Liver (tissue), 3 donors: ENCODE measurements around the gene AMMECR1.

ENCODE experiments used
- ATF3 ChIP-seq: IDR thresholded peaks from 2 replicates; pipeline ENCODE4 v1.6.1; 2016; ENCODE audit warnings: antibody characterized with exemption
- JUND ChIP-seq, 2 donors: IDR thresholded peaks; 2 replicates each; pipeline ENCODE4 v1.6.1; 2016; ENCODE audit warnings: antibody characterized with exemption in 2 of 2
- RAD21 ChIP-seq, 2 donors: IDR thresholded peaks; 2 replicates each; pipeline ENCODE4 v1.6.1; 2016; ENCODE audit warnings: antibody characterized with exemption in 2 of 2, mild to moderate bottlenecking in 2 of 2
- RXRA ChIP-seq, 2 donors: IDR thresholded peaks; 2 replicates each; pipeline ENCODE4 v1.6.1; 2017 to 2018; ENCODE audit warnings: antibody characterized with exemption in 2 of 2, mild to moderate bottlenecking in 1 of 2
- TAF1 ChIP-seq: conservative IDR thresholded peaks from 2 replicates; pipeline ENCODE4 v1.6.1; 2016; ENCODE audit warnings: antibody characterized with exemption, mild to moderate bottlenecking
- TF ChIP-seq, protein P1 (sequence below): fragments of 150-350 bp; IDR thresholded peaks from 2 replicates; pipeline ENCODE4 v1.5.1; 2017; ENCODE audit warnings: improper control_type of control experiment, low read depth, low read length; ENCODE audit not compliant: missing input control
- TF ChIP-seq, protein P2 (sequence below): IDR thresholded peaks from 2 replicates; pipeline ENCODE4 v1.6.1; 2016; ENCODE audit warnings: antibody characterized with exemption
- TF ChIP-seq, protein P3 (sequence below): IDR thresholded peaks from 2 replicates; pipeline ENCODE4 v1.6.1; 2016; ENCODE audit warnings: antibody characterized with exemption, mild to moderate bottlenecking
- donor health status: healthy.
- donor health status: healthy.

GRCh38 chrX:110301194-110301593, 16.7 kb downstream of the AMMECR1 start:
- TF ChIP-seq, protein P1, sequence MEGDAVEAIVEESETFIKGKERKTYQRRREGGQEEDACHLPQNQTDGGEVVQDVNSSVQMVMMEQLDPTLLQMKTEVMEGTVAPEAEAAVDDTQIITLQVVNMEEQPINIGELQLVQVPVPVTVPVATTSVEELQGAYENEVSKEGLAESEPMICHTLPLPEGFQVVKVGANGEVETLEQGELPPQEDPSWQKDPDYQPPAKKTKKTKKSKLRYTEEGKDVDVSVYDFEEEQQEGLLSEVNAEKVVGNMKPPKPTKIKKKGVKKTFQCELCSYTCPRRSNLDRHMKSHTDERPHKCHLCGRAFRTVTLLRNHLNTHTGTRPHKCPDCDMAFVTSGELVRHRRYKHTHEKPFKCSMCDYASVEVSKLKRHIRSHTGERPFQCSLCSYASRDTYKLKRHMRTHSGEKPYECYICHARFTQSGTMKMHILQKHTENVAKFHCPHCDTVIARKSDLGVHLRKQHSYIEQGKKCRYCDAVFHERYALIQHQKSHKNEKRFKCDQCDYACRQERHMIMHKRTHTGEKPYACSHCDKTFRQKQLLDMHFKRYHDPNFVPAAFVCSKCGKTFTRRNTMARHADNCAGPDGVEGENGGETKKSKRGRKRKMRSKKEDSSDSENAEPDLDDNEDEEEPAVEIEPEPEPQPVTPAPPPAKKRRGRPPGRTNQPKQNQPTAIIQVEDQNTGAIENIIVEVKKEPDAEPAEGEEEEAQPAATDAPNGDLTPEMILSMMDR, result no peak
- TF ChIP-seq, protein P2, sequence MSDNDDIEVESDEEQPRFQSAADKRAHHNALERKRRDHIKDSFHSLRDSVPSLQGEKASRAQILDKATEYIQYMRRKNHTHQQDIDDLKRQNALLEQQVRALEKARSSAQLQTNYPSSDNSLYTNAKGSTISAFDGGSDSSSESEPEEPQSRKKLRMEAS, result no peak
- TF ChIP-seq, protein P3, sequence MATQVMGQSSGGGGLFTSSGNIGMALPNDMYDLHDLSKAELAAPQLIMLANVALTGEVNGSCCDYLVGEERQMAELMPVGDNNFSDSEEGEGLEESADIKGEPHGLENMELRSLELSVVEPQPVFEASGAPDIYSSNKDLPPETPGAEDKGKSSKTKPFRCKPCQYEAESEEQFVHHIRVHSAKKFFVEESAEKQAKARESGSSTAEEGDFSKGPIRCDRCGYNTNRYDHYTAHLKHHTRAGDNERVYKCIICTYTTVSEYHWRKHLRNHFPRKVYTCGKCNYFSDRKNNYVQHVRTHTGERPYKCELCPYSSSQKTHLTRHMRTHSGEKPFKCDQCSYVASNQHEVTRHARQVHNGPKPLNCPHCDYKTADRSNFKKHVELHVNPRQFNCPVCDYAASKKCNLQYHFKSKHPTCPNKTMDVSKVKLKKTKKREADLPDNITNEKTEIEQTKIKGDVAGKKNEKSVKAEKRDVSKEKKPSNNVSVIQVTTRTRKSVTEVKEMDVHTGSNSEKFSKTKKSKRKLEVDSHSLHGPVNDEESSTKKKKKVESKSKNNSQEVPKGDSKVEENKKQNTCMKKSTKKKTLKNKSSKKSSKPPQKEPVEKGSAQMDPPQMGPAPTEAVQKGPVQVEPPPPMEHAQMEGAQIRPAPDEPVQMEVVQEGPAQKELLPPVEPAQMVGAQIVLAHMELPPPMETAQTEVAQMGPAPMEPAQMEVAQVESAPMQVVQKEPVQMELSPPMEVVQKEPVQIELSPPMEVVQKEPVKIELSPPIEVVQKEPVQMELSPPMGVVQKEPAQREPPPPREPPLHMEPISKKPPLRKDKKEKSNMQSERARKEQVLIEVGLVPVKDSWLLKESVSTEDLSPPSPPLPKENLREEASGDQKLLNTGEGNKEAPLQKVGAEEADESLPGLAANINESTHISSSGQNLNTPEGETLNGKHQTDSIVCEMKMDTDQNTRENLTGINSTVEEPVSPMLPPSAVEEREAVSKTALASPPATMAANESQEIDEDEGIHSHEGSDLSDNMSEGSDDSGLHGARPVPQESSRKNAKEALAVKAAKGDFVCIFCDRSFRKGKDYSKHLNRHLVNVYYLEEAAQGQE, result no peak
- TF ChIP-seq RXRA (IDR thresholded peaks at IDR 0.05), result no peak
- TF ChIP-seq JUND (IDR thresholded peaks at IDR 0.05), result no peak
- no peak for TF ChIP-seq ATF3
- TF ChIP-seq RAD21 (IDR thresholded peaks at IDR 0.05), result no peak
- no peak for TF ChIP-seq TAF1
